ENCODE data around the gene CHID1.

CHID1 gene

DNA sequence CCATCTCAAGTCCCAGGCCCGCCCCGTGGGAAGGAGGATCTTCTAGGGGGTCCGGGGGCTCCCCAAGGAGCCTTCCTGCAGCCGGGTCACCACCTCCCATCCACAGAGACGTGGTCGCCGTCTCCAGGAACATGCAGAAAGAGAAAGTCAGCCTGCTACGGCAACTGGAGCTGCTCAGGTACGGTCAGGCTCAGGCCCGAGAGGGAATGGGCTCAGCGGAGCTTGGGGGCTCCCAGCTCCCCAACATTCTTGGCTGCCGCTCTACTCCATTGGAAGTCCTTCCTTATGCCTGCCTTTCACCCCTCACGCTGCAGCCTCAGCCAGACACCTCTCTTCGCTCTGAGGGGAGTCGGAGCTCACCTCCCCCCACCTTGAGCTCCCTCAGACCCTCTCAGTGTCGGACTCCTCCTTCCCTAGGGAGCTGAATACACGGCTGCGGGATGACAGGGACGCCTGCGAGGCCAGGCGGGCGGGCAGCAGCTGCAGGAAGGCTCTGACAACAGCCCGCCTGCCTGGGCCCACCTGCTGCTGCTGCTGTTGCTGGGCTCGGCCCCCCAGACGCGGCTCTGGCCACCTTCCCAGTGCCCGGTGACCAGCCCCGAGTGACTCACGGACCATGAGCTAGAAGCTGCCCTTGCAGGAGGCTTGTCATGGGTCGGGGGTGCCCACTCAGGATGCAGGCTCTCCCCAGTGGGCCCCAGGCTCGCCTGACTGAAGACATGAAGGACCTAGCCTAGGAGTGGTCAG, 79.3 kb downstream of the CHID1 start:
- no peak for DNase-seq

DNA sequence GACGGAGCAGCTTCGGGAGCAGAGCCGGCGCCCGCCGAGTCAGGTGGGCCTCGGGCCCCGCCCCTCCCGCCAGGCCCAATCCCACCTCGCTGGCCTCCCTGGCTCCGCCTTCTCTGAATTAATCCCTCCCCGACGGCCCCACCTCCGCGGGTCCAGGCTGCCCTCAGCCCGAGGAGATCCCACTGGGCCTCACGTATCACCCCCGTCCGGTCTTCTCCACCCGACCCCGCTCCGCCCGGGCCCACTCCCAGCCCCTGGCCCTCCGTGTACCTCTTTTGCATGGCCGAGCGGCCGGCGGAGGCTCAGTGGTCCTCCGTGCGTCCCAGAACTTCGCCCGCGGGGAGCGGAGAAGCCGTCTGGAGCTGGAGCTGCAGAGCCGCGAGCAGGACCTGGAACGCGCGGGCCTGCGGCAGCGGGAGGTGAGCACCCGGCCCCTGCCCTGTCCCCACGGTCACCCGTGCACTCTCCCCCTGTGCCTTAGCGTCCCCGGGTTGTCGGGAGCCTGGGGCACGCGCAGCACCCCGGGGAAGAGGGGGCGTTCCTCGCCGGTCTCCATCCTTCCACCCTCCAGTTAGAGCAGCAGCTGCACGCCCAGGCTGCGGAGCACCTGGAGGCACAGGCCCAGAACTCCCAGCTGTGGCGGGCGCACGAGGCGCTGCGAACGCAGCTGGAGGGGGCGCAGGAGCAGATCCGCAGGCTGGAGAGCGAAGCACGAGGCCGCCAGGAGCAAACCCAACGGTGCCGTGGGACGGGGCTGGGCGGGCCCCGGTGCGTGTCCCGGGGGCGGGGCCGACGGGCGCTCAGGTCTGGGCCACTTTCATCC, 80.1 kb downstream of the CHID1 start:
- no peak for DNase-seq

DNA sequence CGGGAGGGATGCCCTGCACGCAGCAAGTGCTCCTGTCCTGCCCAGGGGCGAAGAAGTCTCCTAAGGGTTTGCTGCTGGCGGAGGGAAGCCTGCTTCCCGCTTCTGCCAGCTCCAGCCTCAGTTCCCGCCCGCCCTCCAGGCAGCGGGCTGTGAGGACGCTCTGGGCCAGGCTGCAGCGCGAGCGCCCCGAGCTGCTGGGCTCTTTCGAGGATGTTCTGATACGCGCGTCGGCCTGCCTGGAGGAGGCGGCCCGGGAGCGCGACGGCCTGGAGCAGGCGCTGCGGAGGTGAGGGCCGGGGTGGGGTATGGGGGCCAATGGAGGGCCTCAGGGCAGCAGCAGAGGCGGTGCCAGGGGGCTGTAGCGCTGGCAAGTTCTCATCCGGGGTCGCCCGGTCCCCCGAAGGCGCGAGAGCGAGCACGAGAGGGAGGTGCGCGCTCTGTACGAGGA, 80.7 kb downstream of the CHID1 start:
- no peak for DNase-seq

DNA sequence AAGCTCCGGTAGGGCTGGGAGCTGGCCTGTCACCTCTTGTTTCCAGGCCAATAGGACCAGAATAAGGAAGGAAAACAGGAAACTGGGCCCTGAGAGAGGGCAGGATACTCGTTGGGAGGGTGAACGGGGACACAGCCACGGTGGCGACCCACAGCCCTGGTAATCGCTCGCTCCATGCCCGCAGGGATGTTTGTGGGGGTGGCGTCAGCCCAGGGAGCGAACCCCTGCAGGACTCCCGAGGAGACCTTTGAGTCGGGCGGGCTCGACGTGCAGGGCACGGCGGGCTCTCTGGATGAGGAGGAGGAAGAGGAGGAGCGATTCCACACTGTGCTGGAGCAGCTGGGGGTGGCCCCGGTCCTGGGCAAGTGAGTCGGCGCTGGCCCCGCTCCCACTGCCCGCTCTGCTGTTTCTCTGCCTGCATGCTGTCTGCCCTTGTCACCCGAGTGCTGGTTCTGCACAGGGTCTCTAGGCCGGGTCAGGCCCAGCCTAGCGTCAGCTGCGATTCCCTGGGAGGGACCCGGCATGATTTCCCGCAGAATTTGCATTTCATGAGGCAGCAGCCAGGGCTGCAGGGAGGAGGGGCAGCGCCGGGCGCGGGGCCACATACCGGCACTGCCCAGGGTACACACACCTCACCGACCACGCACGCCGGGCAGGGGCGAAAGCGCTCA, 81.3 kb downstream of the CHID1 start:
- peak; percentile 7 for DNase-seq

DNA sequence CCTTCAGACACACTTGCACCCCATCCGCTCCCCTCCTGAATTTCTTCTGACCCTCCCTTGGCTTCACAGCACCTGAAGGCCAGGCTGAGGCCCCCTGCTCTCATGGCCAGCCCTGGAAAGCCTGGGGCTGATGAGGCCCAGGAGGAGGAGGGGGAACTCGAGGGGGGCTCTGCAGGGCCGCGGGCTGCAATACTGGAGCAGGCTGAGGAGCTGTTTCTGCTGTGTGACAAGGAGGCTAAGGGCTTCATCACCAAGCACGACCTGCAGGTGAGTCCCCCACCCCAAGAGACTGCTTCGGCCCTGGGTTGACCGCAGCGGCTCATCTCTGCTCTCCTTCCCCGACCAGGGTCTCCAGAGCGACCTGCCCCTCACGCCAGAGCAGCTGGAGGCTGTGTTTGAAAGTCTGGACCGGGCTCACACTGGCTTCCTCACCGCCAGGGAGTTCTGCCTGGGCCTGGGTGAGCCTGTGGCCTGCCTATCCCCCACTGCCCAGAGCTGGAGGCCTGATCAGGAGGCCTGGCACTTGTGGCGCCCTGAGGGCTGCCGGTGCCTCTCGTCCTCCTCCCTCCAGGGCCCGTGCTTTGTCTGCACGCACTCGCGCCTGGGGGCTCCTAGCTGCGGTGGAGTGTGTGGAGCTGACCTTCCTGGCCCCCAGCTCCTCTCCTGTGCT, 82.0 kb downstream of the CHID1 start:
- no peak for DNase-seq

DNA sequence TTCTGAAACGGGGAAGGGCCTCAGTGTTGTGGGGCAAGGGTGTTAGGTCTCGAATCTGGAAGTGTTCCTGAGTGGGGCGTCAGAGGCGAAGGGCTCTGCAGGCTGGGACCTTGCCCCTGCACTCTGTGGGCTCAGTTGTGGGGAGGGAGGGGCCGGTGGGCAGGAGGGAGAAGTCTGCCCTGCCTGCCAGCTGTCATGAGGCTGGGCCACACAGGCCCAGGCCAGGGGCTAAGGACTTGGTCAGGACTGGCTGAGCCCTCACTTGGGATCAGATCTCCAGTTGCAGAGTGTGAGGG, 82.8 kb downstream of the CHID1 start, which contains the start of gene CRACR2B:
CRACR2B (plus strand) TSS at position 23 of the 296 bp plus-strand sequence. CDS start 689 bp downstream, outside the sequence.
- DNase-seq, result peak; percentile 52

DNA sequence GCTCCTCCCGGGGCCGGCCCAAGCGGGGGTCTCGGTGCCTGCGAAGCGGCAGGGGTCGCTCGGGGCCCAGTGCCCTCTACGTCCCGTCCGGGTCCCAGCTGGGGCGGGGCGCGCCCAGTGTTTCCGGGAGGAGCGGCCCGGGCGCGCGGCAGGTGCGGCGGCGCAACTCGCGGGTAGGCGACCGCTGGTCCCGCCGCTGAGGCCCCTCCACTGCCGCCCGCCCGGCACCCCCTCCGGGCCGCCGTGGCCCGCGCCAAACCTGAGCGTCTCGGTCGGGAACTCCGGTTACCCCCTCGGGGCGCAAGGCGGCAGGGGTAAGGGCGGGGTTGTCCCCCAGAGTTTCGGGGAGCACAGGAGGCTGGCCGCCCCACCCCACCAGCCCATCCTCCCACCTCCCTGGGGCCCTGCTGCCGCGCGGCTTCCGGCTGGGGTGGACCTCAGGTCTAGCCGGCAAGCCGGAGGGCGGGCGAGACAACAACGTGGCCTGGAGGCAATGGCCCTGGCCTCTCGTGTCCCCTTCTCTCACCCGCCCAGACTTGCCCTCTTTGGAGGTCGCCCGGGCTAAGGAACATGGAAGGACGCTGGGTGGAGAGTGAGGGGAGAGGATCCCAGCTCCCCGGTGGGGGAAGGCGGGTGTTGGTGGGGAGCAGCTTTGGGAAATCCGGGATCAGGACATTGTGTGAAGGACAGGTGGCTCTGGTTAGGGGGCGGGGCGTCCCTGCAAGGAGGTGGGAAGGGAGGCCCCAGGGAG, 83.3 kb downstream of the CHID1 start:
- DNase-seq, result peak; percentile 32

DNA sequence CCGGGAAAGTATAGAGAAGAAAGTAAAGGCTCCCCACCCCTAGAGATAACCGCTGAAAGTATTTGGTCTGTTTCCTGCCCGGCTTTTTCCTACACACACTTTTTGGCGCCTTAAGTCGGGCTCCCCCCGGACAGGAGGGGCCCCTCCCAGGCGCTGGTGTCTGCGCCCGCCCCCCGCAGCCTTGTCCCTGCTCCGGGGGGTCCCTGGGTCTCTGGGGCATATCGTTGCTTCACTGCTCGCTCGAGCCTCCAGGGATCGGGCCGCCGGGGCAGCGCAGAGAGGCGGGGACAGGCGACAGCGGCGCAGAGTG, 83.8 kb downstream of the CHID1 start:
- DNase-seq, result no peak

DNA sequence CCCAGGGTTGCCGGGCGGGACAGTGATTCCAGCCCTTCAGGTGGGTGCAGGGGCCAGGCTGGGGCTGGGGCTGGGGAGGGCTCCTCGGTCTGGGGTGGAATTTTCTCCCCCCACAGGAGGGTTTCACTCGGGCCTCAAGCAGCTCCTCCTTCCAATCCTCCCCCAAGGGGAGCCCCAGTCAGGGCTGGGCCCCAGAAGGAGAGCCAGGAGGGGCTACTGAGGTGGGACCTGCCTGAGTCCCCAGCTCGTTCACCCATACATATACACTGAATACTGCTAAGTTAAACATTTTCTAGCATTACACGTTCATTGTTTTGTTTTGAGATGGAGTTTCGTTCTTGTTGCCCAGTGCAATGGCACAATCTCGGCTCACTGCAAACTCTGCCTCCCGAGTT, 84.4 kb downstream of the CHID1 start:
- no peak for DNase-seq

DNA sequence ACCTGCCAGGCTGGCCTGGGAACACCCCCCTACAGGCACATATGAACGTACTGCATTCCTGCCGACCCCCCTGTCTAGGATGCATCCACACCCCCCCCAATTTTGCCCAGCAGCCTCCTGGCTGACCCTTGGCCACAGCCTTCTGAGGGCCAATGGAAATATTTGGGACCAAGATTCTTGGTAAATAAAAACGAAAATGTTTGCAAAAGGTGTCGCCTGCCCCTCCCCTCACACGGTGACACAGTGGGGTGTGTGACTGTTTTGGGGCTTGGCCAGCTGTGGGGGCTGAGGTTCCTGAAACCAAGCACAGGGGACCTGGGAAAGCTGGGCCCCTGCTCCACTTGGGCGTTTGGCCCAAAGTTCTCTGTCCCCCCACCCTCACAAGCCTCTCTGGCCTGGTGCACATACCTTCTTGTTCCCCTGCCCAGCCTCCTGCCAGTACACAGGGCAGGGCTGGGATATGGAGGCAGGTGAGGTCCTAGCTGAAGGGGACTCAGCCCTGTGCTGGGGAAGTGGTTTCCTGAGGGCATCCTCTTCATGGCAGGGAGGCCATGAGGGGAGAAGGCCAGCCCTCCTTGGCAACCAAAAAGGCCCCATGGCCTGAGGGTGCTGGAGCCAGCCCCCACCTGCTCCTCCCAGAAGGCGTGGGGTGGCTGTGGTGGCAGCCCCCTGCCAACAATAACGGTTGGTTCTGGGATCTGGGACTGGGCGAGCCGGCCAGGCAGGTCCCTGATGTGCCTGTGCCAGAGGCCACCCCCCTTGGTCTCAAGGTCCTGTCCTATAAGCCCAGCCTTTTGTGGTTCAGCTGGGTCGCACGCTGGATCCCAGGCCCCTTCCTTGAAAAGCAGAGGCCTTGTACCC, 85.0 kb downstream of the CHID1 start:
- no peak for DNase-seq

DNA sequence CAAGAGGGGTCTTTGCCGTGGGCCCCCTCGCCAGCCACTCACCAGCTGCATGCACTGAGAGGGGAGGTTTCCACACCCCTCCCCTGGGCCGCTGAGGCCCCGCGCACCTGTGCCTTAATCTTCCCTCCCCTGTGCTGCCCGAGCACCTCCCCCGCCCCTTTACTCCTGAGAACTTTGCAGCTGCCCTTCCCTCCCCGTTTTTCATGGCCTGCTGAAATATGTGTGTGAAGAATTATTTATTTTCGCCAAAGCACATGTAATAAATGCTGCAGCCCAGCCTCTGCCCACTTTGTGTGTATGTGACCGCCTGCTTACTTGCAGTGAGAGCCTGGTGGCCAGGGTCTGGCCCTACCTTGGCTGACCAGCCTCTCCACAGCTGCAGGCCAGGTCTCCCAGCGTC, 85.7 kb downstream of the CHID1 start:
- no peak for DNase-seq

DNA sequence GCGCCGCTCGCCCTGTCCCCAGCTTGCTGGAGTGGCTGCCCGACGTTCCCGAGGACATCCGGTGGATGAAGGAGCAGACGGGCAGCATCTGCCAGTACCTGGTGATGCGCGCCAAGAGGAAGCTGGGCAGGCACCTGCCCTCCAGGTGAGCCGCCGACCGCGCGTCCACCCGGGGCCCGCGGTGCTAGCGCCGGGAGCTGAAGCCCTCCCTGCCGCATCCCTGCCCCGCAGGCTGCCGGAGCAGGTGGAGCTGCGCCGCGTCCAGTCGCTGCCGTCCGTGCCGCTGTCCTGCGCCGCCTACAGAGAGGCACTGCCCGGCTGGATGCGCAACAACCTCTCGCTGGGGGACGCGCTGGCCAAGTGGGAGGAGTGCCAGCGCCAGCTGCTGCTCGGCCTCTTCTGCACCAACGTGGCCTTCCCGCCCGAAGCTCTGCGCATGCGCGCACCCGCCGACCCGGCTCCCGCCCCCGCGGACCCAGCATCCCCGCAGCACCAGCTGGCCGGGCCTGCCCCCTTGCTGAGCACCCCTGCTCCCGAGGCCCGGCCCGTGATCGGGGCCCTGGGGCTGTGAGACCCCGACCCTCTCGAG, 86.2 kb downstream of the CHID1 start:
- no peak for DNase-seq

DNA sequence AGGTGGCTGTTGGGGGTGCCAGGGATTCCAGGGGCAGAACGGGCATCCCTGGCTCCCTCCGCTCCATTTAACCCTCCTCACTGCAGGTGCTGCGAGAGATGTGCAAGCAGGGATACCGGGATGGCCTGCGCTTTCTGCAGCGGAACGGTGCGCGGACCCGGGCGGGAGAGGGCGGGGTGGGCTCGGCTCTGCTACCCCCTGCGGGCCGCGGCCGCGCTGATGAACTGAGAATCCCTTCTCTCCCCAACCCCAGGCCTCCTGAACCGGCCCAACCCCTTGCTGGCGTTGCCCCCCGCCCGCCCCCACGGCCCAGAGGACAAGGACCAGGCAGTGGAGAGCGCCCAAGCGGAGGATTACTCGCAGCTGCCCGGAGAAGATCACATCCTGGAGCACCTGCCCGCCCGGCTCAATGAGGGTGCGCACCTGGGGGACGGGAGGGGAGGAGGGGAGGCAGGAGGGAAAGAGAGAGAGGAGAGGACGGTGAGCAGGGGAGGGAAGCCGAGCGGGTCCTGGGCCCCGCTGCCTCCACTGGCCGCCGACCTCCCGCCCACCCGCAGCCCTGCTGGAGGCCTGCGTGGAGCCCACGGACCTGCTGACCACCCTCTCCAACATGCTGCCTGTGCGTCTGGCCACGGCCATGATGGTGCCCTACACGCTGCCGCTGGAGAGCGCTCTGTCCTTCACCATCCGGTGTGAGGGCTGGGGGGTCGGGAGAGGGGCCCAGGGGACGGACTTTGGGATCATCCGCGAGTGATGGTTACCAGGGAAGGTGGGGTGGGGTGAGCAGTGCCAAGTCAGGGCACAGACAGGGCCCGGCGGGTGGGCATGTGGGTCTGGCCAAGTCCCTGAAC, 86.9 kb downstream of the CHID1 start:
- no peak for DNase-seq

DNA sequence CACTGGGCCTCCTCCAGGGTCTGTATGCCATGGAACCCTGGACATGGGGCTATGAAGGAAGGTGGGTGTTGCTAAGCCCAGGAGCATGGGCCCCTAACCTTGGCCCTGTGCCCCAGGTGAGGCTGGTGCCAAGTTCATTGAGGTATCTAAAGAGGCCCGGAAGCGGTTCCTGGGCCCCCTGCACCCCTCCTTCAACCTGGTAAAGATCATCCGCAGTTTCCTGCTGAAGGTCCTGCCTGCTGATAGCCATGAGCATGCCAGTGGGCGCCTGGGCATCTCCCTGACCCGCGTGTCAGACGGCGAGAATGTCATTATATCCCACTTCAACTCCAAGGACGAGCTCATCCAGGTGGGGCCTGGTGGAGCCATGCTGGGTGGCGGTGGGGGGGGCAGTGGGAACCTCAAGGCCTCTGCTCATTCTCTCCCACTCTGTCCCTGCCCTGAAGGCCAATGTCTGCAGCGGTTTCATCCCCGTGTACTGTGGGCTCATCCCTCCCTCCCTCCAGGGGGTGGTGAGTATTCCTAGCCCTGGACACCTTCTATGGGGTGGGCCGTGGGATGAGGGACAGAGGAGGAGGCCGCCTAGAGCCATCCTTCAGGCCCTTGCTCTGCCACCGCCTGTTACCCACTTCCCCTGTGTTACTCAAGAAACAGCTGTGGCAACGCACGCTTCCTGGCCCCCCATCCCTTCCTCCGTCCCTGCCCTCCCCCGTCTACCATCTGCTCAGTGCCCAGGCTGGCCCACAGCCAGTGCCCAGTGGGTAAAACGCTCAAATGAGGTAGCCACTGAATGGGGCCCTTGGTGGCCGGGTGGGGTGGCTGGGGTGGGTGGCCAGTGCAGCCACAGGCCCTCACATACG, 88.9 kb downstream of the CHID1 start:
- peak; percentile 60 for DNase-seq

DNA sequence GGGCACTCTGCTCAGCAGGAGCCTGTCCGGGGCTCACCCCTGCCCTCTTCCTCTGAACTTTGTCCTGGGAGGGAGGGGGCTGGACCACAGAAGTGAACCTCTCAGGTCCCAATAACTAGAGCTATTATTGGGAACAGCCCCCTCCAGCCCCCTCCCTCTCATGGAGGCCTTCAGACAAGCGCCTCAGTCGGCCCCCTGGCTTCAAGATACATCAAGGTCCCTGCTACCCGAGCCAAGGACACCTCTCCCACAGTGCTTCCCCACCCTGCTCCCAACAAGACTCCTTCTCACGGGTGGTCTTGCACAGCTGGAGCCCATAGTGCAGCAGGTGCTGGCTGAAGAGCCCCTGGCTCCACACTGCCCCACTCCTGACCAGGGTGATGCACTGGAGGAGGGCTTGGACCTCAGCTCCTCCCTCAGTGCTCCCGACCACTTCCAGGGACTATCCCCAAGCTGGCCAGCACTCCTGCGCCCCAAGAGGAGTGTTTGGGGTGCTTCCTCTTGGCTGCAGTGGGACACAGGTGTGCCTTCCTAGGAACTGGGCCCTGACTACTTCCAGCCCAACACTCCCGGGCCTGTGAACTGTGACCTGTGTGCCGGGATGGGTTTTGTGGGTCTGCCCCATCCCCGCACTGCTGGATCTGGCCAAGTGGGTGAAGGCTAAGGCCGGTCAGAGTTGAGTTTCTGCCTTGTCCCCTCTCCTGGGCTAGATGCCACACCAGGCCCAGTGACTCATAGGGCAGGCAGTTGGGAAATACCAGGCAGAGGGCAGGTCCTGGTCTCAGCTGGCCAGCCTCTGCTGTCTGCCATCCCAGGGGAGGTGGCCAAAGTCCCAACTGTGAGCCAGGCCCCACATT, 89.7 kb downstream of the CHID1 start:
- DNase-seq, result no peak

DNA sequence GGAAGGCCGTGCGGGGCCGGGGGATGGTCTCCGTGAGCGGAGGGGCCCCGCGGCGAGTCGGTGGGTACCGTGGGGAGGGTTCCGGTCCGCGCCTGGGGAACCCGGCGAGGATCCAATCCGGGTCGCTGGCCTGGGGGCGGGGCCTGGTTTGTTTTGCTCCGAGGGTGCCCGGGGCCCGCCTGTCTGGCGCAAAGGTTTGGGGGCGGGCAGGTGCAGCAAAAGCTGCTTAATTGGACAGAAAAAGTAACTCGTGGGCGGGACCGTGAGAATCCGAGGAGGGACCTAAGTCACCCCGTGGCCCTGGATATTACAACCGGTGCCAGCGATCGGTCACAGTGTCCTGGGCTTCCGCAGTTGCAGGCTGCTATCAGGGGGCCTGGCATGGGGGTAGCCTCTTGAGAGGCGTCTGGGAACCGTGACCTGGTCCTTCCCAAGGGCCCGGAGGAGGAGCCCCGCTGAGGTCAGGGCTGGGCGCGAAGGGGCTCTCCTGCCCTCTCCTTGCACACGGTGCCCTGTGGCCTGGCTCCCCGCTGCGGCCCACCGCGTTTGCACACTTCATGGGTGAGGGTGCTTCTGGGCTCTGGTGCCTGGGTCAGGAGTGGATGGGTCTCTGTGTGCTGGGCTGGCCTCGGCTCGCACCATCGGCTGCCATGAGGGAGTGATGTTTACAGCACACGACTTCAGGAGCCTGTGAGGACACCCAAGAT, 90.5 kb downstream of the CHID1 start:
- peak; percentile 63 for DNase-seq

DNA sequence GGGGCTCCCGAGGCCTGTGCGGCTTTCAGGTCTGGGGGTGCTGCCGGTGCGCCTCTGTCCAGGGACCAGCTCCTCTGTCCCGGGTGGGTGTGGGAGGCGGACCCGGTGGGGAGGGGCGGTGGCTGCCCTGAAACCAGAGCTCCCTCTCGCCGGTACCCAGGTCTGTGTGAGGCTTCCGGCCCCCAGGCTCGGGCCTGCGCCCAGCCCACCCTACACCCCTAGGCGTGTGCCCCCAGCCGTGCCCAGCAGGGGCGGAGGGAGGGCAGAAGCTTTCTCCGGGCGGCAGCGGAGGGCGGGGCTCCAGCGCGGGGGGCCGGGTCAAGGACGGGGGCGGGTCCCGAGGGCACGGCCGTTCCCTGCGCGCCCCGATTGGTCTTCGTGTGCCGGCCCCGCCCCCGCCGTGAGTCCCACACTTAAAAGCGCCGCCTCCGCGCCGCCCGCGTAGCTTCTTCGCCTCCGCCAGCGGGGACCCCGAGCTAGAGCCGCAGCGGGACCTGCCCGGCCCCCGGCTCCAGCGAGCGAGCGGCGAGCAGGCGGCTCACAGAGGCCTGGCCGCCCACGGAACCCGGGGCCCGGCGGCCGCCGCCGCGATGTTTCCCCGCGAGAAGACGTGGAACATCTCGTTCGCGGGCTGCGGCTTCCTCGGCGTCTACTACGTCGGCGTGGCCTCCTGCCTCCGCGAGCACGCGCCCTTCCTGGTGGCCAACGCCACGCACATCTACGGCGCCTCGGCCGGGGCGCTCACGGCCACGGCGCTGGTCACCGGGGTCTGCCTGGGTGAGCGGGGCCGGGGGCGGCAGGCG, 91.3 kb downstream of the CHID1 start:
- peak; percentile 38 for DNase-seq
